ENCODE results near the gene KLC4. TPM values are rescaled to one million over a fixed set of nuclear protein-coding genes. Genes with fewer than 3 reads are reported as not detected.

The KLC4 gene
- total RNA-seq, 2 experiments from 2014 or later: 16.4 to 22.5 TPM

DNA sequence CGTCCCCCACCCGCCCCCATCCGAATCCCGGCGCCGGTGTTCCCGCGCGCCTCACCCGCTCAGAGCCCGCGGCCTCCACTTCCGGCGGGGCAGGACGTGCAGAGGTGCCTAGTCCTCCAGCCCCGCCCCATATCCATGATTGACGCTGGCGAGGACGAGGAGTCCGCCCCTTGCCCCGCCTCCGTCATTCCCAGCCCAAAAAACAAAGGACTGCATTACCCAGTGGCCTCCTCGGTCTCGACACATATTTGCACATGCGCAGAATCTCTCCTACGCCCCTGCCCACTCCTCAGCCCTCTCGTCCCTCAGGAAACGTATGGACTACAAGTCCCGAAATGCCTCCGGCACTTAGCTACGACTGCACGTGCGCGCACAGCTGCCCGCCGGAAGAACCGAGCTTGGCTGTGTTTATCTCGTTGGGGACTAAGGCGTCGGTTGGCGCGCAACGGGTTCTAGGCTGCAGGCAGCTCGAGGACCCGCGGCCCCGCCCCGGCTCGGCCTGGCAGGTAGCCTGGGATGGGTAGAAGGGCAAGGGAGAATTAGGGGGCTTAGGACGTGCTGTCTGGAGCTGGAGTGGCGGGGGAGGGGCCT is 45.5 kb upstream of the KLC4 start, which contains the start of the genes KLHDC3 and MEA1:
Gene KLHDC3 (plus strand): TSS at position 407 of the 591 bp plus-strand sequence. CDS start 2,944 bp downstream, outside the sequence.
Gene MEA1 (minus strand): TSS at position 104 of the 591 bp plus-strand sequence. CDS start 133 bp downstream, outside the sequence.
- H3K4me1 ChIP-seq (ENCODE audit: insufficient read depth, low read length, poor library complexity, severe bottlenecking): peaks cover 31% of the 10 kb centered on the region
- no peaks in the 10 kb centered on the region for H4K20me1 ChIP-seq (ENCODE audit: insufficient read depth, low read length)
- H3K27ac ChIP-seq (ENCODE audit: low read depth, low read length, poor library complexity, severe bottlenecking): peak within 1 kb of the TSS; percentile 43
- BruUV-seq (replicated peaks): no TSS peak
- intact Hi-C loops (cut with micrococcal nuclease; ENCODE audit: unreplicated experiment): loop anchor here (1.0 to 2.0 kb wide), 2 partner anchors 39 to 85 kb away; partner anchors contain the start of genes CNPY3 and CUL7
- H3K4me3 ChIP-seq (ENCODE audit: low read depth, low read length, poor library complexity, severe bottlenecking): peak within 1 kb of the TSS; percentile 86
- H3K4me2 ChIP-seq (ENCODE audit: low read length): peak within 1 kb of the TSS; percentile 99
- H3K9me3 ChIP-seq (ENCODE audit: low read length): no peaks in the 10 kb centered on the region
- ChIA-PET POLR2A (interaction anchor here (0.6 to 1.6 kb wide), 14 partner anchors 9 to 726 kb away, joined by 3 to 10 read pairs (median 4); partner anchors contain the start of genes CNPY3, KLC4, MRPL2 and PEX6), CTCF (ENCODE audit: unreplicated experiment) (interaction anchor here (0.5 to 1.6 kb wide), 5 partner anchors 28 to 268 kb away, joined by 3 to 5 read pairs (median 3); partner anchors contain the start of genes PEX6 and TBCC)
- peak within 1 kb of the TSS; percentile 69 for H2AFZ ChIP-seq (ENCODE audit: low read length)
- peak; percentile 100 for DNase-seq (ENCODE audit: low spot score)
- TF ChIP-seq EZH2phosphoT487 (IDR thresholded peaks at IDR 0.05; ENCODE audit: borderline replicate concordance, low read depth, low read length): no peak
- TF ChIP-seq, protein P1, sequence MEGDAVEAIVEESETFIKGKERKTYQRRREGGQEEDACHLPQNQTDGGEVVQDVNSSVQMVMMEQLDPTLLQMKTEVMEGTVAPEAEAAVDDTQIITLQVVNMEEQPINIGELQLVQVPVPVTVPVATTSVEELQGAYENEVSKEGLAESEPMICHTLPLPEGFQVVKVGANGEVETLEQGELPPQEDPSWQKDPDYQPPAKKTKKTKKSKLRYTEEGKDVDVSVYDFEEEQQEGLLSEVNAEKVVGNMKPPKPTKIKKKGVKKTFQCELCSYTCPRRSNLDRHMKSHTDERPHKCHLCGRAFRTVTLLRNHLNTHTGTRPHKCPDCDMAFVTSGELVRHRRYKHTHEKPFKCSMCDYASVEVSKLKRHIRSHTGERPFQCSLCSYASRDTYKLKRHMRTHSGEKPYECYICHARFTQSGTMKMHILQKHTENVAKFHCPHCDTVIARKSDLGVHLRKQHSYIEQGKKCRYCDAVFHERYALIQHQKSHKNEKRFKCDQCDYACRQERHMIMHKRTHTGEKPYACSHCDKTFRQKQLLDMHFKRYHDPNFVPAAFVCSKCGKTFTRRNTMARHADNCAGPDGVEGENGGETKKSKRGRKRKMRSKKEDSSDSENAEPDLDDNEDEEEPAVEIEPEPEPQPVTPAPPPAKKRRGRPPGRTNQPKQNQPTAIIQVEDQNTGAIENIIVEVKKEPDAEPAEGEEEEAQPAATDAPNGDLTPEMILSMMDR (conservative IDR thresholded peaks at IDR 0.05; ENCODE audit: low read length): no peak
- peaks cover 30% of the 10 kb centered on the region for H3K79me2 ChIP-seq (ENCODE audit: insufficient read depth, low read depth, low read length)
- no peaks in the 10 kb centered on the region for H3K9me2 ChIP-seq (ENCODE audit: insufficient read depth, low read length)
- peaks cover 51% of the 10 kb centered on the region; the same call in 1 of the 2 replicates for H3K36me3 ChIP-seq (ENCODE audit: insufficient read depth, low read length)

DNA sequence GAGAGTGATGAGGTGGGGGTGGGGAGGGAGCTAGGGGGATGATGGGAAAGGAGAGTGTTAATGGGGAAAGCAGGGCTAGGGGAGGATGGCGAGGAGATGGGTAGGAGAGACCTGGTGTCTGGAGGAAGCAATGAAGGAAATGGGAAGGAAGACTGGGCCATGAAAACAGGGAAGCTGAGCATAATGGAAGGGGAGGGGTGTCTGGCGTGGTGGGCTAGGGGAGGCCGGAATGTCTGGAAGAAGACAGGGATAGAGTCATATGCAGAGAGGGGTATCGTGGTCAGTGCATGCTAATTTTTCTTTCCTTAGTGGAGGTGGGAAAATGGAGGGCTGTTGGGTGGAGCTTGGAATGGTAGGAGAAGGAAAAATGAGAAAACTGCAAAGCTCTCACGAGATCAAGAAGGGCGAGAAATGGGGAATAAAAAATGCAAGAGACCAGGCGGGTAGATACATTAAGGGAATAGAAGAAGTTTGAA is 45.0 kb upstream of the KLC4 start:
- no peak for DNase-seq (ENCODE audit: low spot score)
- peaks cover 29% of the 10 kb centered on the region for H3K4me1 ChIP-seq (ENCODE audit: insufficient read depth, low read length, poor library complexity, severe bottlenecking)
- peak overlapping the region; percentile 85 for H3K4me2 ChIP-seq (ENCODE audit: low read length)
- CTCF ChIA-PET (ENCODE audit: unreplicated experiment): interaction anchor here (0.5 to 1.6 kb wide), 7 partner anchors 19 to 268 kb away, joined by 3 to 6 read pairs (median 4); partner anchors contain the start of genes PEX6 and TBCC
- no TSS peak for BruUV-seq (replicated peaks)
- H3K27ac ChIP-seq (ENCODE audit: low read depth, low read length, poor library complexity, severe bottlenecking): peak overlapping the region; percentile 43
- peak overlapping the region; percentile 1; the same call in 1 of the 2 replicates for H2AFZ ChIP-seq (ENCODE audit: low read length)
- H3K9me2 ChIP-seq (ENCODE audit: insufficient read depth, low read length): no peaks in the 10 kb centered on the region
- peaks cover 30% of the 10 kb centered on the region for H3K79me2 ChIP-seq (ENCODE audit: insufficient read depth, low read depth, low read length)
- no peaks in the 10 kb centered on the region for H3K9me3 ChIP-seq (ENCODE audit: low read length)
- peaks cover 51% of the 10 kb centered on the region; the same call in 1 of the 2 replicates for H3K36me3 ChIP-seq (ENCODE audit: insufficient read depth, low read length)
- H4K20me1 ChIP-seq (ENCODE audit: insufficient read depth, low read length): no peaks in the 10 kb centered on the region
- POLR2A ChIA-PET: interaction anchor here (0.6 to 1.6 kb wide), 13 partner anchors 9 to 726 kb away, joined by 3 to 10 read pairs (median 4); partner anchors contain the start of genes CNPY3, KLC4, MRPL2 and PEX6
- TF ChIP-seq EZH2phosphoT487 (IDR thresholded peaks at IDR 0.05; ENCODE audit: borderline replicate concordance, low read depth, low read length): no peak
- TF ChIP-seq, protein P1 (conservative IDR thresholded peaks at IDR 0.05; ENCODE audit: low read length): no peak
- intact Hi-C loops (cut with micrococcal nuclease; ENCODE audit: unreplicated experiment): loop anchor here (1.0 to 2.0 kb wide), 2 partner anchors 38 to 85 kb away; partner anchors contain the start of genes CNPY3 and CUL7
- peak overlapping the region; percentile 86 for H3K4me3 ChIP-seq (ENCODE audit: low read depth, low read length, poor library complexity, severe bottlenecking)

Measured in OCI-LY7 (cell line).